NCI-H2196 (cell line): ENCODE measurements around the gene ABLIM2.

ENCODE experiments used
- DNase-seq: peaks from one replicate; lab custom pipeline; 2025; ENCODE audit not compliant: unreplicated experiment; lab: John Stamatoyannopoulos, UW

The ABLIM2 gene

GRCh38 chr4:8050555-8051206 lies 107.9 kb downstream of the ABLIM2 start:
- peak; percentile 85 for DNase-seq

DNA sequence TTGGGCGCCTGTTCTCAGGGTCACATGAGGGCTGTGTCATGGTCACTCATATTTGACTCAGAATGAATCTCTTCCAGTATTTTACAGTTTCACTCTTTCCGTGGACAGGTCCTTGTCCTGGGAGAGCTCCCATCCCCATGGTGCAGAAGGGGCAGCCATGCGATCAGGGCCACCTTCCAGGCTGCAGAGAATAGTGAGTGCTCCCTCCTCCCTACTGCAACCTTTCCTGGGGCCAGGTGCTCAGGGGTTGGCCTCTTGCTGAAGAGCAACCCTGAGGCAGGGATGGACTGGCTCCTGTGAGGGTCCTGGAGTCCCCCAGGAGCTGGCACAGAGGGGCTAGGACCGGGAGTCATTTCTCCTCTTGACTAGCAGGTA lies 108.4 kb downstream of the ABLIM2 start:
- DNase-seq = no peak

DNA sequence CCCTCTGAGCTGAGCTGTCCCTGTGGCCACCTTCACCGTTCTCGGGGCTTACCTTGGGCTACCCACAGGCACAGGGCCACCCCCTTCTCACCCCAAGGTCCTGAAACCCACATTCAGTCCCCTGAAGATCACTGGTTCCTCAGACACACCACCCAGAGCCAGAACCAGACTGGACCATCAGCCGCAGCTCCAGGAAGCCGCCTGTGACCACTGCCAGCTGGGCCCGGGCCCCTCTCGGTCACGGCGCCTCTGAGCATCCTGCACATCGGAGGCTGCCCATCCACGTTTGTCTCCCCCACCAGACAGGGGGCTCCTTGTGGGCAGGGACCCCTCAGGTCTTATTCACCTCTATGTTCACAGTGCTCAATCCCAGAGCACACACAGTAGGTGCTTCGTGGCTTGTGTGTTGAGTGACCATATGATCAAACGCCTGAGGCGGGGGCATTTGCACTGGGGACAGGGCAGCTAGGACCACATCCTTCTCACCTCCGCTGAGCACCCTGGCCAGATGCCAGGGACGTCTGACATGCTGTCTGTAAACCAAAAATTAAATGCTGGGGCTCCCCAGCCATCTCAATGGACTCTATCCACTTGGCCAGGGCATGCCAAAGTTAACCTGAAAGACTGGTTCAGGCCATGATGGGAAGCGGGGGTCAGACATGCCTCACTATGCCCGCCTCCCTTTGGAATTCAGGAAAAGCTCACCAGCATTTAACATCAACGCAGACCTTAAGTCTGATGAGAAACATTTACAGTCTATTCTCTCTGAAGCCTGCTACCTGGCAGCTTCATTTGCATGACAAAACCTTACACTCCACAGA lies 109.5 kb downstream of the ABLIM2 start:
- DNase-seq = peak; percentile 15

GRCh38 chr4:8047837-8048678 lies 110.6 kb downstream of the ABLIM2 start:
- no peak for DNase-seq

- no peak for DNase-seq
These were observed 111.6 kb downstream of the ABLIM2 start for GRCh38 chr4:8046925-8047541.

- DNase-seq = no peak
These were observed 112.7 kb downstream of the ABLIM2 start for GRCh38 chr4:8045909-8046308.

GRCh38 chr4:8044699-8045098 lies 113.9 kb downstream of the ABLIM2 start:
- no peak for DNase-seq

- DNase-seq = no peak
These were observed 114.4 kb downstream of the ABLIM2 start for GRCh38 chr4:8044244-8044643.

DNA sequence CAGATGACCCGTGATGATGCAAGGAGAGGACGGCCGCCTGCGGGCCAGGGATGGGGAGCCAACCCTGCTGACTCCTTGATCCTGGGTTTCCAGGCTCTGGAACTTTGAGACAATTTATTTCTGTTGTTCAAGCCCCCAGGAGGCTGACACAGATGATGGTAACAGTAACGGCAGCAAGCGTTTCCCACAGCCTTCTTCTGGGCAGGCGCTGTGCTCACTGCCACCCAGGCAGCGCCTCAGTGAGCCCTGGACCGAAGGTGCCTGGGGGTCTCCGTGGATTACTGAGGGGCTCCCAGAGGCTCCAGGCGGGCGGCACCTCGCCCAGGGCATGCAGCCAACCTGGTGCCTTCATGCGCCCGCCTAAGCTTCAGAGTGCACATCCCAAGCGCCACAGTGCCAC lies 115.0 kb downstream of the ABLIM2 start:
- DNase-seq = no peak

- no peak for DNase-seq
These were observed 116.7 kb downstream of the ABLIM2 start for GRCh38 chr4:8041868-8042267.

- DNase-seq = no peak
These were observed 117.4 kb downstream of the ABLIM2 start for GRCh38 chr4:8041172-8041571.

DNA sequence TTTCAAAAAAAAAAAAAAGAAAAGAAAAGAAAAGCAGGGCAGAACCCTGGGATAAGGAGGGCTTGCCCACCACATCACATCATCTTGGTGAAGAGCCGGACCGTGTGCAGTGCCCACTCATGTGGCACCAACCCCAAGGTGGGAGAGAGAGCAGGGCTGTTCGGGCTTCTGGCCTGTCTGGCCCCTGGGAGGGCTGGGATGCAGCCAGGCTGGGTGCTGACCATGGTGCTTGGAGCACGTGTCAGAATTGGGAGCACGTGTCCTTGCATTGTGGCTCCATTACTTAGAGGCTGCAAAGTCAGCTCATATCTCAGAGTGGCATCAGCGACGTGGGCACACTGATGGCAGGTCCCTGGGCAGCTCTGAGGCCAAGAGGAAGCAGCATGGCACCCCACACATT lies 118.0 kb downstream of the ABLIM2 start:
- no peak for DNase-seq

- no peak for DNase-seq
These were observed 118.8 kb downstream of the ABLIM2 start for GRCh38 chr4:8039853-8040252.

GRCh38 chr4:8039290-8039689 lies 119.3 kb downstream of the ABLIM2 start:
- peak; percentile 79 for DNase-seq

DNA sequence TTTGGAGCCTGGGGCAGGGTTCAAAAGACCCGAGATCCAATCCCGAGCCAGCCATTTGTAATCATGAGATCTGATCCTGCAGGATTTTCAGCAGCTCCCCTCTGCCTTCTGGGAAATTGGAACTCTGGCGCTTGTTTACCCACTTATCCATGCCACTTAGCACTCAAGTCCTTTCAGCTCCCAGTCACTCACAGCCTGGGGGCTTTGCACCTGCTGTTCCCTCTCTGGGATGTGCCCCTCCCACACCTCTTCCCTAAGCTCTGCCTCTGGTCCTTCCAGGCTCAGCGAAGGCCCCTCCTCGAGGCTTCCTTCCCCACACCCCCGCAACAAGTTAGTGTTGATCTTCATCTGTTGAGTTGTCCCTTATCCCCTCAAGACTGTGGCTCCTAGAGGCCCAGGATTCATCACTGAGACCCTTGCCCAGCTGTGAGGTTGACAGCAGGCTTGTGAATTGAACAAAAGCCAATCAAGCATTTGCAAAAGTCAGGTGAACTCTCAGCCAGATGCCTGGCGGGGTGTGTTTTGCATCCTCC lies 119.8 kb downstream of the ABLIM2 start:
- peak; percentile 65 for DNase-seq

GRCh38 chr4:8038083-8038482 lies 120.5 kb downstream of the ABLIM2 start:
- DNase-seq = no peak

DNA sequence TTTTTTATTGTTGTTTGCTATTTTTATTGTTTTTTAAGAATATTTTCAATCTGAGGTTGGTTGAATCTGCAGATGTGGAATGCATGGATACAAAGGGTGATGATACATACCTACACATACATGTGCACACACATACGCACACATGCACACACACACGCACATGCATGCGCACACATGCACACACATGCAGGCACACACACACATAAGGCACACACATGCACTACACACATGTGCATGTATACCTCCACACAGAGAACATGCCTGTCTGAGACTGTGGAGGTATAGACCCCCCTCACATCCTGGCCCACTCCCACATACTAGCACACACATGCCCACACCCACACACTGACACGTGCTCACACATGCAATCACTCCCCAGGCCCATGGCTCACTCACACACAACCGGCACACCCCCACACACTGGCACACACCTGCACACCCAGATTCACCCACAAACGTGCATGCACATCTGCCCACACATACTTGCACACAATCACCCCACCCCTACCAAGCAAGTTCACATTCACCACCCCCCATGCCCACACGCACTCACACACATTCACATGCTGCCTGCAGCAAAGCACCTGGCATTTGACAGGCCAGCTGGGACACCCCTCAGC lies 121.4 kb downstream of the ABLIM2 start:
- no peak for DNase-seq

DNA sequence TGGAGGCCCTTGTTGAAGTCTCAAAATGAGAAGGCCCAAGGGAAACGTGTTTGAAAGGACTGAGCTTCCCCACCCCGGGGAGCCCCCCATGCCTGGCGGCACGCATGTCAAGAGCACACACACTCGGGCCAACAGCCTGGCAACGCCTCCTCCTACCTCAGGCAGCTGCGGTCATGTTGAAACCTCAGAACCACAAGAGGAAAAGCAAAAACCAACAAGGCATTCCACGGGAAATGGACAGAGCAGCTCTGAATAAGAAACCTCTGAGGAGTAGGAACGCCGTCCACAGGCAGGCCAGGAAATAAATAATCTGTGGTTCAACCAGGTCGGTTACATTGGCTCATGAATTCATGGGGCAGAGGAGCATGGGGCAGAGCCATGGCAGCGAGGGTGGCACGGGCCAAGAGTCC lies 123.2 kb downstream of the ABLIM2 start:
- peak; percentile 39 for DNase-seq

DNA sequence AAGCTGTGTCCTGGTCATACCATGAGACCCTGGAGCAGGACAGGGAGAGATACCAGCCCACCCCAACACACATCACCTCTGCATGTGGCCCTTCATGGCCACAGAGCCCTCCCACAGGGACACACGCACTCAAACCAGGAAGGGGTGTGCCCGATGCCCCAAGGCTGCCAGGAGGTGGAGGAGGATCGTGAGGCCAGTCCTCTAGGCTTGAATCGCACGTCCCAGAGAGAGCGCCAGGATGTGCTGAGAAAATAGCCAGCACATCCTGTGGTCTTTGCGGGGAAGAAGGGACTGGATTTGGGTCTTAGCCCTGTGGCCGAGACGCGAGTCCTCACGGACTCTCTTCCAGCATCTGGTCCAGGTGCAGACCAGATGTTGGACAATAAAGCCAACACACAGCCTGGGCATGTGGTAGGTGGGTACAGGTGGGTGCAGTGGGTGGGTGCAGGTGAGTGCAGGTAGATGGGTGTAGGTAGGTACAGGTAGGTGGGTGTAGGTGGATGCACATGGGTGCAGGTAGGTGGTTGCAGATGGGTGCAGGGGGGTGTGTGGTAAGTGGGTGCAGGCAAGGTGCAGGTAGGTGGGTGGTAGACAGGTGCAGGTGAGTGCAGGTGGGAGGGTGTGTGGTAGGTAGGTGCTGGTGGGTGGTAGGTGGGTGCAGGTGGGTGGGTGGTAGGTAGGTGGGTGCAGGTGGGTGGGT lies 124.6 kb downstream of the ABLIM2 start:
- no peak for DNase-seq
